IMR-90 (cell line): ENCODE results near the gene ABCC4. TPM values are rescaled to one million over a fixed set of nuclear protein-coding genes. Genes with fewer than 3 reads are reported as not detected.

Source experiments
- ATAC-seq: fragments of 200-7000 bp; cut with Tn5 transposase; 2 replicates; pipeline ENCODE4 v1.9.1; 2020; ENCODE audit warnings: low read depth, mild to moderate bottlenecking, moderate library complexity
- BruUV-seq: library from RNA; stranded (reverse); fragments of 400-500 nt; replicated peaks from 2 replicates; lab custom pipeline; 2021; lab: Mats Ljungman, UMichigan
- CTCF ChIA-PET: fragments of 300-600 bp; formaldehyde crosslinking; extraction: SDS; loops from one replicate; lab custom pipeline; 2021; ENCODE audit warnings: antibody characterized with exemption; lab: Yijun Ruan, JAX
- POLR2A ChIA-PET: fragments of 300-600 bp; sonication (Branson Sonifier 250); formaldehyde crosslinking; loops from one replicate; lab custom pipeline; 2022; ENCODE audit warnings: antibody characterized with exemption; ENCODE audit not compliant: unreplicated experiment; lab: Charles Lee
- DNase-seq: peaks from one replicate; pipeline ENCODE4 v3.0.0; 2013
- H2AFZ ChIP-seq: replicated peaks from 2 replicates; pipeline ENCODE3; 2013; ENCODE audit warnings: low read length, mild to moderate bottlenecking; ENCODE audit not compliant: poor library complexity
- H2AK5ac ChIP-seq: 2 replicates; pipeline ENCODE4 v1.6.1; 2013; ENCODE audit warnings: low read depth, low read length, inconsistent platforms
- H2AK9ac ChIP-seq: replicated peaks from 2 replicates; pipeline ENCODE3; 2013; ENCODE audit warnings: mild to moderate bottlenecking, low read depth, low read length, moderate library complexity; ENCODE audit not compliant: poor library complexity
- H2BK120ac ChIP-seq: 2 replicates; pipeline ENCODE4 v1.6.1; 2013; ENCODE audit warnings: low read depth, low read length, inconsistent platforms
- H2BK15ac ChIP-seq: 3 replicates; pipeline ENCODE4 v1.6.1; 2013; ENCODE audit warnings: low read depth, low read length, inconsistent platforms
- H2BK20ac ChIP-seq: 2 replicates; pipeline ENCODE4 v1.6.1; 2013; ENCODE audit warnings: low read depth, mild to moderate bottlenecking, inconsistent platforms, low read length, moderate library complexity
- H2BK5ac ChIP-seq: 2 replicates; pipeline ENCODE4 v1.6.1; 2013; ENCODE audit warnings: mild to moderate bottlenecking, low read depth, low read length, inconsistent platforms; ENCODE audit not compliant: poor library complexity, severe bottlenecking
- H3K14ac ChIP-seq: replicated peaks from 2 replicates; pipeline ENCODE4 v1.6.1; 2013; ENCODE audit warnings: low read depth, low read length, inconsistent platforms
- H3K18ac ChIP-seq: 2 replicates; pipeline ENCODE4 v1.6.1; 2013; ENCODE audit warnings: low read depth, low read length, control low read depth
- H3K23ac ChIP-seq: 2 replicates; pipeline ENCODE4 v1.6.1; 2013; ENCODE audit warnings: low read depth, low read length, inconsistent platforms
- H3K27ac ChIP-seq: 2 replicates; pipeline ENCODE4 v1.5.1; 2013; ENCODE audit warnings: mild to moderate bottlenecking, control low read depth, low read length; ENCODE audit not compliant: insufficient read depth
- H3K27me3 ChIP-seq: 2 replicates; pipeline ENCODE4 v1.6.1; 2013; ENCODE audit warnings: low read length; ENCODE audit not compliant: control insufficient read depth, insufficient read depth
- H3K36me3 ChIP-seq: 2 replicates; pipeline ENCODE4 v1.6.1; 2013; ENCODE audit warnings: low read length, mixed read lengths; ENCODE audit not compliant: control insufficient read depth, insufficient read depth
- H3K4ac ChIP-seq: 2 replicates; pipeline ENCODE4 v1.6.1; 2013; ENCODE audit warnings: low read depth, low read length, inconsistent platforms
- H3K4me1 ChIP-seq: 2 replicates; pipeline ENCODE4 v1.6.1; 2013; ENCODE audit warnings: low read length, mixed read lengths; ENCODE audit not compliant: control insufficient read depth, insufficient read depth
- H3K4me2 ChIP-seq: 2 replicates; pipeline ENCODE4 v1.6.1; 2013; ENCODE audit warnings: low read depth, mild to moderate bottlenecking, control low read depth, low read length, moderate library complexity
- H3K4me3 ChIP-seq: 2 replicates; pipeline ENCODE4 v1.5.1; 2013; ENCODE audit warnings: low read depth, mild to moderate bottlenecking, control low read depth, low read length, moderate library complexity; ENCODE audit not compliant: insufficient read depth
- H3K56ac ChIP-seq: 2 replicates; pipeline ENCODE4 v1.6.1; 2013; ENCODE audit warnings: low read length, inconsistent platforms; ENCODE audit not compliant: insufficient read depth; ENCODE audit errors: extremely low read depth
- H3K79me1 ChIP-seq, 2 experiments: 2 replicates each; pipeline ENCODE4 v1.6.1; 2013; ENCODE audit warnings: low read length in 2 of 2, inconsistent platforms in 1 of 2, low read depth in 1 of 2
- H3K9ac ChIP-seq: 2 replicates; pipeline ENCODE4 v1.6.1; 2013; ENCODE audit warnings: low read depth, low read length, control low read depth
- H3K9me1 ChIP-seq: 2 replicates; pipeline ENCODE4 v1.6.1; 2013; ENCODE audit warnings: low read length, inconsistent platforms; ENCODE audit not compliant: insufficient read depth
- H3K9me3 ChIP-seq: 2 replicates; pipeline ENCODE4 v1.6.1; 2013; ENCODE audit warnings: low read length; ENCODE audit not compliant: control insufficient read depth, insufficient read depth
- H4K20me1 ChIP-seq: 2 replicates; pipeline ENCODE4 v1.6.1; 2013; ENCODE audit warnings: low read length, inconsistent platforms; ENCODE audit not compliant: insufficient read depth
- H4K5ac ChIP-seq: 2 replicates; pipeline ENCODE4 v1.6.1; 2013; ENCODE audit warnings: mild to moderate bottlenecking, low read depth, low read length, control low read depth
- H4K8ac ChIP-seq, 2 experiments: 2 replicates each; pipeline ENCODE4 v1.6.1; 2013; ENCODE audit warnings: low read depth in 2 of 2, low read length in 2 of 2, control low read depth in 1 of 2, inconsistent platforms in 1 of 2
- H4K91ac ChIP-seq: 2 replicates; pipeline ENCODE4 v1.6.1; 2013; ENCODE audit warnings: low read depth, low read length, inconsistent platforms; ENCODE audit not compliant: insufficient read depth
- CEBPB ChIP-seq: IDR thresholded peaks from 2 replicates; pipeline ENCODE4 v1.6.1; 2012; ENCODE audit warnings: low read depth, low read length, improper control_type of control experiment
- MXI1 ChIP-seq: IDR thresholded peaks from 2 replicates; pipeline ENCODE4 v1.6.1; 2012; ENCODE audit warnings: low read depth, mild to moderate bottlenecking, low read length, moderate library complexity, borderline replicate concordance
- POLR2A ChIP-seq: IDR thresholded peaks from 2 replicates; pipeline ENCODE4 v1.6.1; 2012; ENCODE audit warnings: mild to moderate bottlenecking, low read depth, low read length
- RAD21 ChIP-seq: IDR thresholded peaks from 2 replicates; pipeline ENCODE4 v1.6.1; 2012; ENCODE audit warnings: low read length, improper control_type of control experiment
- RCOR1 ChIP-seq: IDR thresholded peaks from 2 replicates; pipeline ENCODE4 v1.6.1; 2012; ENCODE audit warnings: mild to moderate bottlenecking, low read length, improper control_type of control experiment; ENCODE audit not compliant: insufficient replicate concordance
- WGBS, 2 experiments: methylation state at CpG; one replicate each; pipeline versions ENCODE4 v1.1.5 to v1.1.7; 2013; ENCODE audit warnings: missing lambda C conversion rate in 2 of 2; ENCODE audit not compliant: insufficient read length in 1 of 2; ENCODE audit errors: extremely low coverage in 2 of 2; 5-methylcytosine and 5-hydroxymethylcytosine counted together
- dilution Hi-C: fragments of 300-500 bp; cut with HindIII; formaldehyde crosslinking; loops from one replicate; pipeline ENCODE4 v1.14.3; 2018; ENCODE audit warnings: low sequenced_read_pairs; ENCODE audit not compliant: unreplicated experiment
- in situ Hi-C: fragments of 300-500 bp; cut with MboI; formaldehyde crosslinking; loops from 3 replicates; pipeline ENCODE4 v1.14.3; 2019; ENCODE audit warnings: low sequenced_read_pairs, inconsistent platforms, mixed read lengths
- intact Hi-C: fragments of 100-400 bp; cut with micrococcal nuclease; formaldehyde crosslinking; loops from 2 replicates; pipeline ENCODE4 v1.10.0; 2022
- polyA plus RNA-seq, 3 experiments: library from polyadenylated mRNA; depleted of rRNA; stranded (reverse); fragments of >200 nt; gene quantifications; 2 replicates each; pipeline ENCODE4 v1.2.3, GENCODE V29; 2012; ENCODE audit warnings: low replicate concordance in 1 of 3
- total RNA-seq: library from RNA; depleted of rRNA; stranded (reverse); fragments of >200 nt; gene quantifications from 2 replicates; pipeline ENCODE4 v1.2.3, GENCODE V29; 2012
- TF ChIP-seq, protein P1 (sequence below): conservative IDR thresholded peaks from 2 replicates; pipeline ENCODE4 v1.5.1; 2012; ENCODE audit warnings: mild to moderate bottlenecking, low read depth, low read length, improper control_type of control experiment

The ABCC4 gene
- total and polyA plus RNA-seq, 2 of the 4 experiments (the other 2 are of a cell fraction) = 16.6 to 41.4 TPM

GRCh38 chr13:95106562-95106961 is 194.7 kb downstream of the ABCC4 start:
- ChIA-PET CTCF (no interaction called here), POLR2A (no interaction called here)
- Histone ChIP-seq H2BK5ac (no peak overlapping the region), H3K14ac (no peak overlapping the region), H3K9me3 (no peaks in the 10 kb centered on the region), H3K36me3 (peaks cover 27% of the 10 kb centered on the region), H2AK5ac (no peak overlapping the region), H3K4me3 (no peak overlapping the region), H3K27me3 (no peaks in the 10 kb centered on the region), H3K56ac (no peak overlapping the region), H4K5ac (no peak overlapping the region), H3K79me1 (peaks cover 5 to 16% of the 10 kb centered on the region in 2 experiments; a peak in 3 of 4 replicates), H3K4me1 (no peaks in the 10 kb centered on the region), H2AK9ac (no peak overlapping the region), H4K20me1 (no peaks in the 10 kb centered on the region; the same call in 1 of the 2 replicates), H3K9ac (no peak overlapping the region), H3K4me2 (no peak overlapping the region), H2BK20ac (no peak overlapping the region), H2AFZ (no peak overlapping the region), H2BK120ac (no peak overlapping the region), H4K8ac (no peak overlapping the region), H3K4ac (no peak overlapping the region), H3K23ac (no peak overlapping the region), H3K9me1 (peaks cover 10% of the 10 kb centered on the region), H2BK15ac (no peak overlapping the region), H3K27ac (no peak overlapping the region), H3K18ac (no peak overlapping the region), H4K91ac (no peak overlapping the region)
- no CpG with 5 or more reads among the region's 1 CpG for WGBS, 2 experiments
- DNase-seq (no peak), ATAC-seq (no peak)
- in situ Hi-C loops (no loop called here), dilution Hi-C loops (no loop called here), intact Hi-C loops (no loop called here)
- BruUV-seq = no TSS peak
- TF ChIP-seq CEBPB (peak; percentile 45), RAD21 (no peak), MXI1 (no peak), RCOR1 (no peak), POLR2A (no peak)
- TF ChIP-seq, protein P1, sequence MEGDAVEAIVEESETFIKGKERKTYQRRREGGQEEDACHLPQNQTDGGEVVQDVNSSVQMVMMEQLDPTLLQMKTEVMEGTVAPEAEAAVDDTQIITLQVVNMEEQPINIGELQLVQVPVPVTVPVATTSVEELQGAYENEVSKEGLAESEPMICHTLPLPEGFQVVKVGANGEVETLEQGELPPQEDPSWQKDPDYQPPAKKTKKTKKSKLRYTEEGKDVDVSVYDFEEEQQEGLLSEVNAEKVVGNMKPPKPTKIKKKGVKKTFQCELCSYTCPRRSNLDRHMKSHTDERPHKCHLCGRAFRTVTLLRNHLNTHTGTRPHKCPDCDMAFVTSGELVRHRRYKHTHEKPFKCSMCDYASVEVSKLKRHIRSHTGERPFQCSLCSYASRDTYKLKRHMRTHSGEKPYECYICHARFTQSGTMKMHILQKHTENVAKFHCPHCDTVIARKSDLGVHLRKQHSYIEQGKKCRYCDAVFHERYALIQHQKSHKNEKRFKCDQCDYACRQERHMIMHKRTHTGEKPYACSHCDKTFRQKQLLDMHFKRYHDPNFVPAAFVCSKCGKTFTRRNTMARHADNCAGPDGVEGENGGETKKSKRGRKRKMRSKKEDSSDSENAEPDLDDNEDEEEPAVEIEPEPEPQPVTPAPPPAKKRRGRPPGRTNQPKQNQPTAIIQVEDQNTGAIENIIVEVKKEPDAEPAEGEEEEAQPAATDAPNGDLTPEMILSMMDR = no peak
